K562 (cell line): Measurements from ENCODE around the gene CENPQ. TPM values are rescaled to one million over a fixed set of nuclear protein-coding genes. Genes with fewer than 3 reads are reported as not detected.

ENCODE experiments used
- GABPB1 ChIP-seq: sonication (generic); formaldehyde crosslinking; IDR thresholded peaks from 2 replicates; pipeline ENCODE4 v1.8.0; 2022; ENCODE audit warnings: mild to moderate bottlenecking, missing genetic modification reagents
- GTF2E2 ChIP-seq: fragments of 200-800 bp; sonication (Bioruptor generic); IDR thresholded peaks from 2 replicates; pipeline ENCODE4 v1.6.1; 2016; ENCODE audit warnings: missing genetic modification characterization, missing compliant biosample characterization
- HDAC1 ChIP-seq, 2 experiments: fragments of 450-650 bp; IDR thresholded peaks; 2 replicates each; pipeline ENCODE4 v1.6.1; 2016 to 2017; ENCODE audit warnings: inconsistent platforms in 1 of 2, mild to moderate bottlenecking in 1 of 2, moderate library complexity in 1 of 2
- ILF3 ChIP-seq: fragments of 450-650 bp; IDR thresholded peaks from 2 replicates; pipeline ENCODE4 v1.6.1; 2018; ENCODE audit warnings: antibody characterized with exemption, mild to moderate bottlenecking, moderate library complexity, borderline replicate concordance
- KLF13 ChIP-seq: fragments of 450-650 bp; IDR thresholded peaks from 2 replicates; pipeline ENCODE4 v1.6.1; 2016; ENCODE audit warnings: missing genetic modification characterization, low read depth, mild to moderate bottlenecking, missing compliant biosample characterization, moderate library complexity, borderline replicate concordance
- MAFK ChIP-seq: IDR thresholded peaks from 2 replicates; pipeline ENCODE4 v1.6.1; 2011; ENCODE audit warnings: low read length, improper control_type of control experiment
- MTA2 ChIP-seq: fragments of 450-650 bp; IDR thresholded peaks from 2 replicates; pipeline ENCODE4 v1.6.1; 2016; ENCODE audit warnings: low read depth
- PHF21A ChIP-seq: fragments of 450-650 bp; IDR thresholded peaks from 2 replicates; pipeline ENCODE4 v1.6.1; 2017; ENCODE audit warnings: low read depth, borderline replicate concordance
- PHF8 ChIP-seq: fragments of 200-600 bp; sonication (generic); IDR thresholded peaks from 2 replicates; pipeline ENCODE4 v1.6.1; 2012; ENCODE audit warnings: mixed run types, mild to moderate bottlenecking, inconsistent platforms, low read length, moderate library complexity, borderline replicate concordance
- RBM25 ChIP-seq: fragments of 200-400 bp; formaldehyde crosslinking; IDR thresholded peaks from 2 replicates; pipeline ENCODE4 v1.6.1; 2018; ENCODE audit warnings: low read length, low read depth, moderate library complexity; ENCODE audit not compliant: severe bottlenecking
- RHOXF2B ChIP-seq: fragments of 250-450 bp; sonication (Bioruptor Pico); conservative IDR thresholded peaks from 2 replicates; pipeline ENCODE4 v1.5.1; 2021
- SETDB1 ChIP-seq: IDR thresholded peaks from one replicate; pipeline ENCODE4 v1.6.1; 2012; ENCODE audit warnings: low read length, control low read depth, inconsistent platforms
- SMAD2 ChIP-seq: fragments of 150-350 bp; IDR thresholded peaks from 2 replicates; pipeline ENCODE4 v1.6.1; 2014; ENCODE audit warnings: low read depth, mild to moderate bottlenecking, low read length
- SMARCB1 ChIP-seq: IDR thresholded peaks from 2 replicates; pipeline ENCODE4 v1.6.1; 2011; ENCODE audit warnings: improper control_type of control experiment, low read depth; ENCODE audit not compliant: insufficient read length
- SNRNP70 ChIP-seq: fragments of 200-400 bp; formaldehyde crosslinking; optimal IDR thresholded peaks from 2 replicates; pipeline ENCODE3; 2017; ENCODE audit warnings: low read depth, low read length
- ZFP1 ChIP-seq: fragments of 450-650 bp; formaldehyde crosslinking; IDR thresholded peaks from 2 replicates; pipeline ENCODE4 v1.4.0; 2020; ENCODE audit warnings: mild to moderate bottlenecking, mixed read lengths
- ZNF232 ChIP-seq: sonication (generic); formaldehyde crosslinking; IDR thresholded peaks from 2 replicates; pipeline ENCODE4 v1.8.0; 2022; ENCODE audit warnings: mild to moderate bottlenecking, missing genetic modification reagents
- ZNF263 ChIP-seq: sonication (generic); formaldehyde crosslinking; IDR thresholded peaks from 2 replicates; pipeline ENCODE4 v1.8.0; 2022; ENCODE audit warnings: mild to moderate bottlenecking, missing genetic modification reagents, borderline replicate concordance
- ZNF282 ChIP-seq: sonication (generic); formaldehyde crosslinking; IDR thresholded peaks from 2 replicates; pipeline ENCODE4 v1.8.1; 2023; ENCODE audit warnings: missing genetic modification reagents
- ZNF830 ChIP-seq: fragments of 250-450 bp; sonication (Bioruptor Pico); IDR thresholded peaks from 2 replicates; pipeline ENCODE4 v1.5.0; 2021; ENCODE audit warnings: mild to moderate bottlenecking
- polyA plus RNA-seq, 8 experiments: library from polyadenylated mRNA; depleted of rRNA in 4 of 8; stranded (reverse) in 5 of 8; unstranded in 3 of 8; fragments of >200 nt; fragmentation: Nextera tagmentation in 2 of 8; fragmentation: Illumina TruSeq in 1 of 8; extraction: Ambion mirVana in 2 of 8; extraction: Trizol in 1 of 8; gene quantifications; 2 replicates each; pipeline versions ENCODE4 v1.2.1 to v1.2.3, GENCODE V29; 2011 to 2014; ENCODE audit warnings: inconsistent platforms in 1 of 8, missing spikeins in 1 of 8
- total RNA-seq, 7 experiments: library from RNA; depleted of rRNA in 6 of 7; stranded (reverse); fragments of >200 nt in 6 of 7; fragmentation: Illumina TruSeq in 2 of 7; extraction: Trizol in 2 of 7; gene quantifications; 2 replicates each; pipeline versions ENCODE4 v1.2.1 to v1.2.3, GENCODE V29; 2011 to 2021; ENCODE audit warnings: low replicate concordance in 1 of 7
- TF ChIP-seq, protein P1 (sequence below): fragments of 450-650 bp; IDR thresholded peaks from 2 replicates; pipeline ENCODE4 v1.6.1; 2018; ENCODE audit not compliant: partially characterized antibody
- TF ChIP-seq, protein P2 (sequence below): fragments of 250-450 bp; sonication (Bioruptor Pico); IDR thresholded peaks from 2 replicates; pipeline ENCODE4 v1.5.0; 2020; ENCODE audit warnings: mild to moderate bottlenecking
- TF ChIP-seq, protein P3 (sequence below): sonication (generic); formaldehyde crosslinking; IDR thresholded peaks from 2 replicates; pipeline ENCODE4 v1.4.0; 2020; ENCODE audit warnings: mild to moderate bottlenecking, missing genetic modification reagents

Gene CENPQ
- total and polyA plus RNA-seq, 9 of the 15 experiments (the other 6 are each of a cell fraction or from before 2014, with no cell fraction given), result 12.7 to 48.3 (median 26.4) TPM

DNA sequence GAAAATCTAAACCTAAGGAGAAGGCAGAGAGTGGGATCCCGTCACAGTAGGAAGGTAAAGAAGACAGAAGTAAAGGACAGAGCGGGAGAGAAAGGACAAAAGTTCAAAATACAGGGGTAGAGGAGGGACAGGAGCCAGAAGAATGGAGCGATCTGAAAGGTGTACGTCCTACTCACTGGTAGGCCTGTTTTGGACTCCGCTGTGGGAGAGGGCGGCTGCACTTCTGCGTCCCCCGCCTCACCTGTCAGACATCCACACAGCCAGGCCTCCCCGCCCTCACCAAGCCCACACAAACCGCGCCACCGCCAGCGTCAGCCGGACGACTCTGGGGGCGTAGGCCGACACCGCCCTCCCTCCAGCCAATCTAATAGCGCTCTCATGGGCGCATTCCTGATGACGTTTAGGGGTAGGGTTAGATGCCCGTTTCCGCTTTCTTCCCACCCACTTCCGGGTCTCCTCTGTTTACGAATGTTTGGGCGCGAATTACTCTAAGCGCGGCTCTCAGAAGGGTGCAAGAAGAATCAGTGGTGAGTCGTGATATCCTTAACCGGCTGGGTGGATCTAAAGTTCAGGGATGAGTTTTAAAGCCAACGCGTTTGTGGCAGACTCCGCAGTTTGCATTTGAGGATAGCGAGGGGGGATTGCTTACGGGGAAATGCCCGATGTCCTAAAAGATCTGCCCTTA lies at the start of gene CENPQ, which contains the start of gene MMUT (continued):
- TF ChIP-seq ILF3 (no peak), MAFK (peak; percentile 5; the same call in 1 of the 2 replicates), ZFP1 (no peak), ZNF232 (CRISPR knock-in tag) (no peak), PHF8 (peak; percentile 93), SMAD2 (no peak), RBM25 (no peak), ZNF282 (CRISPR knock-in tag) (no peak), GTF2E2 (tag) (peak; percentile 54; the same call in 1 of the 2 replicates), PHF21A (no peak; the same call in 1 of the 2 replicates), RHOXF2B (CRISPR knock-in tag) (no peak), SETDB1 (no peak), ZNF263 (CRISPR knock-in tag) (peak; percentile 46; the same call in 1 of the 2 replicates), GABPB1 (peak; percentile 91), ZNF830 (CRISPR knock-in tag) (no peak), HDAC1 (IDR thresholded peaks at IDR 0.05) (peak; percentile 72 to 95; a peak in 3 of 4 replicates), MTA2 (no peak), SNRNP70 (no peak), KLF13 (tag) (peak; percentile 95), SMARCB1 (no peak)
- TF ChIP-seq, protein P1, sequence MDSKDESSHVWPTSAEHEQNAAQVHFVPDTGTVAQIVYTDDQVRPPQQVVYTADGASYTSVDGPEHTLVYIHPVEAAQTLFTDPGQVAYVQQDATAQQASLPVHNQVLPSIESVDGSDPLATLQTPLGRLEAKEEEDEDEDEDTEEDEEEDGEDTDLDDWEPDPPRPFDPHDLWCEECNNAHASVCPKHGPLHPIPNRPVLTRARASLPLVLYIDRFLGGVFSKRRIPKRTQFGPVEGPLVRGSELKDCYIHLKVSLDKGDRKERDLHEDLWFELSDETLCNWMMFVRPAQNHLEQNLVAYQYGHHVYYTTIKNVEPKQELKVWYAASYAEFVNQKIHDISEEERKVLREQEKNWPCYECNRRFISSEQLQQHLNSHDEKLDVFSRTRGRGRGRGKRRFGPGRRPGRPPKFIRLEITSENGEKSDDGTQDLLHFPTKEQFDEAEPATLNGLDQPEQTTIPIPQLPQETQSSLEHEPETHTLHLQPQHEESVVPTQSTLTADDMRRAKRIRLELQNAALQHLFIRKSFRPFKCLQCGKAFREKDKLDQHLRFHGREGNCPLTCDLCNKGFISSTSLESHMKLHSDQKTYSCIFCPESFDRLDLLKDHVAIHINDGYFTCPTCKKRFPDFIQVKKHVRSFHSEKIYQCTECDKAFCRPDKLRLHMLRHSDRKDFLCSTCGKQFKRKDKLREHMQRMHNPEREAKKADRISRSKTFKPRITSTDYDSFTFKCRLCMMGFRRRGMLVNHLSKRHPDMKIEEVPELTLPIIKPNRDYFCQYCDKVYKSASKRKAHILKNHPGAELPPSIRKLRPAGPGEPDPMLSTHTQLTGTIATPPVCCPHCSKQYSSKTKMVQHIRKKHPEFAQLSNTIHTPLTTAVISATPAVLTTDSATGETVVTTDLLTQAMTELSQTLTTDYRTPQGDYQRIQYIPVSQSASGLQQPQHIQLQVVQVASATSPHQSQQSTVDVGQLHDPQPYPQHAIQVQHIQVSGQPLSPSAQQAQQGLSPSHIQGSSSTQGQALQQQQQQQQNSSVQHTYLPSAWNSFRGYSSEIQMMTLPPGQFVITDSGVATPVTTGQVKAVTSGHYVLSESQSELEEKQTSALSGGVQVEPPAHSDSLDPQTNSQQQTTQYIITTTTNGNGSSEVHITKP, result peak; percentile 50
- TF ChIP-seq, protein P2, sequence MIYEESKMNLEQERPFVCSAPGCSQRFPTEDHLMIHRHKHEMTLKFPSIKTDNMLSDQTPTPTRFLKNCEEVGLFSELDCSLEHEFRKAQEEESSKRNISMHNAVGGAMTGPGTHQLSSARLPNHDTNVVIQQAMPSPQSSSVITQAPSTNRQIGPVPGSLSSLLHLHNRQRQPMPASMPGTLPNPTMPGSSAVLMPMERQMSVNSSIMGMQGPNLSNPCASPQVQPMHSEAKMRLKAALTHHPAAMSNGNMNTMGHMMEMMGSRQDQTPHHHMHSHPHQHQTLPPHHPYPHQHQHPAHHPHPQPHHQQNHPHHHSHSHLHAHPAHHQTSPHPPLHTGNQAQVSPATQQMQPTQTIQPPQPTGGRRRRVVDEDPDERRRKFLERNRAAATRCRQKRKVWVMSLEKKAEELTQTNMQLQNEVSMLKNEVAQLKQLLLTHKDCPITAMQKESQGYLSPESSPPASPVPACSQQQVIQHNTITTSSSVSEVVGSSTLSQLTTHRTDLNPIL, result no peak
- TF ChIP-seq, protein P3, sequence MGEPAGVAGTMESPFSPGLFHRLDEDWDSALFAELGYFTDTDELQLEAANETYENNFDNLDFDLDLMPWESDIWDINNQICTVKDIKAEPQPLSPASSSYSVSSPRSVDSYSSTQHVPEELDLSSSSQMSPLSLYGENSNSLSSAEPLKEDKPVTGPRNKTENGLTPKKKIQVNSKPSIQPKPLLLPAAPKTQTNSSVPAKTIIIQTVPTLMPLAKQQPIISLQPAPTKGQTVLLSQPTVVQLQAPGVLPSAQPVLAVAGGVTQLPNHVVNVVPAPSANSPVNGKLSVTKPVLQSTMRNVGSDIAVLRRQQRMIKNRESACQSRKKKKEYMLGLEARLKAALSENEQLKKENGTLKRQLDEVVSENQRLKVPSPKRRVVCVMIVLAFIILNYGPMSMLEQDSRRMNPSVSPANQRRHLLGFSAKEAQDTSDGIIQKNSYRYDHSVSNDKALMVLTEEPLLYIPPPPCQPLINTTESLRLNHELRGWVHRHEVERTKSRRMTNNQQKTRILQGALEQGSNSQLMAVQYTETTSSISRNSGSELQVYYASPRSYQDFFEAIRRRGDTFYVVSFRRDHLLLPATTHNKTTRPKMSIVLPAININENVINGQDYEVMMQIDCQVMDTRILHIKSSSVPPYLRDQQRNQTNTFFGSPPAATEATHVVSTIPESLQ (CRISPR knock-in tag), result 0 out of 2 replicates have a peak, but pooled peaks have one; percentile 49
